PC-3 (cell line): ENCODE measurements around the gene GALNT11.
"Not testable (repeated sequence)": the region's sequence is repeated elsewhere in the genome, so short reads cannot be mapped to it uniquely, and the experiment has no call there.

Experiments
- EZH2 ChIP-seq: fragments of 300-600 bp; sonication (generic); IDR thresholded peaks from one replicate; pipeline ENCODE4 v1.6.1; 2017; ENCODE audit warnings: antibody characterized with exemption, mild to moderate bottlenecking, low read length; ENCODE audit not compliant: unreplicated experiment
- EZH2phosphoT487 ChIP-seq: fragments of 300-600 bp; sonication (generic); IDR thresholded peaks from 2 replicates; pipeline ENCODE4 v1.6.1; 2018; ENCODE audit warnings: mild to moderate bottlenecking, antibody characterized with exemption, low read length, borderline replicate concordance
- TF ChIP-seq, protein P1 (sequence below): fragments of 300-600 bp; sonication (generic); conservative IDR thresholded peaks from 2 replicates; pipeline ENCODE4 v1.5.1; 2017; ENCODE audit warnings: antibody characterized with exemption, low read depth, mild to moderate bottlenecking, low read length

DNA sequence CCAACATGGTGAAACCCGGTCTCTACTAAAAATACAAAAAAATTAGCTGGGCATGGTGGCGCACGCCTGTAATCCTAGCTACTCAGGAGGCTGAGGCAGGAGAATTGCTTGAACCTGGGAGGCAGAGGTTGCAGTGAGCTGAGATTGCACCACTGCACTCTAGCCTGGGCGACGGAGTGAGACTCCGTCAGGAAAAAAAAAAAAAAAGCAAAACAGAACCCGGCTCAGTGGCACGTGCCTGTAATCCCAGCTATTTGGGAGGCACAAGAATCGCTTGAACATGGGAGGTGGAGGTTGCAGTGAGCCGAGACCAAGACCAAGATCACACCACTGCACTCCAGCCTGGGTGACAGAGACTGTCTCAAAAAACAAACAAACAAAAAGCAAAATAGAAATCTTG lies 3.7 kb upstream of the GALNT11 start:
- TF ChIP-seq, protein P1, sequence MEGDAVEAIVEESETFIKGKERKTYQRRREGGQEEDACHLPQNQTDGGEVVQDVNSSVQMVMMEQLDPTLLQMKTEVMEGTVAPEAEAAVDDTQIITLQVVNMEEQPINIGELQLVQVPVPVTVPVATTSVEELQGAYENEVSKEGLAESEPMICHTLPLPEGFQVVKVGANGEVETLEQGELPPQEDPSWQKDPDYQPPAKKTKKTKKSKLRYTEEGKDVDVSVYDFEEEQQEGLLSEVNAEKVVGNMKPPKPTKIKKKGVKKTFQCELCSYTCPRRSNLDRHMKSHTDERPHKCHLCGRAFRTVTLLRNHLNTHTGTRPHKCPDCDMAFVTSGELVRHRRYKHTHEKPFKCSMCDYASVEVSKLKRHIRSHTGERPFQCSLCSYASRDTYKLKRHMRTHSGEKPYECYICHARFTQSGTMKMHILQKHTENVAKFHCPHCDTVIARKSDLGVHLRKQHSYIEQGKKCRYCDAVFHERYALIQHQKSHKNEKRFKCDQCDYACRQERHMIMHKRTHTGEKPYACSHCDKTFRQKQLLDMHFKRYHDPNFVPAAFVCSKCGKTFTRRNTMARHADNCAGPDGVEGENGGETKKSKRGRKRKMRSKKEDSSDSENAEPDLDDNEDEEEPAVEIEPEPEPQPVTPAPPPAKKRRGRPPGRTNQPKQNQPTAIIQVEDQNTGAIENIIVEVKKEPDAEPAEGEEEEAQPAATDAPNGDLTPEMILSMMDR: not testable (repeated sequence)
- TF ChIP-seq EZH2, EZH2phosphoT487: not testable (repeated sequence)
